NCI-H1417 treated with DMSO at 0.1 percent for 48 hours (cell line): Measurements from ENCODE around the gene RIPK4.
A peak's percentile ranks its signal among the peaks of the same experiment; 100 is the strongest.
"Not testable (repeated sequence)": the region's sequence is repeated elsewhere in the genome, so short reads cannot be mapped to it uniquely, and the experiment has no call there.

Experiments
- DNase-seq: peaks from one replicate; lab custom pipeline; 2025; lab: John Stamatoyannopoulos, UW

The RIPK4 gene

GRCh38 chr21:41714299-41714865 lies 52.5 kb downstream of the RIPK4 start:
- DNase-seq, result not testable (repeated sequence)

- DNase-seq, result no peak
These were observed 53.2 kb downstream of the RIPK4 start for GRCh38 chr21:41713495-41714281.

GRCh38 chr21:41712730-41713129 lies 54.1 kb downstream of the RIPK4 start:
- DNase-seq, result no peak

GRCh38 chr21:41712201-41712600 lies 54.7 kb downstream of the RIPK4 start:
- DNase-seq, result no peak

- DNase-seq, result no peak
These were observed 55.3 kb downstream of the RIPK4 start for GRCh38 chr21:41711416-41712007.

GRCh38 chr21:41710823-41711160 lies 56.1 kb downstream of the RIPK4 start:
- DNase-seq, result no peak

- no peak for DNase-seq
These were observed 56.7 kb downstream of the RIPK4 start for GRCh38 chr21:41709965-41710822.

- DNase-seq, result no peak
These were observed 57.7 kb downstream of the RIPK4 start for GRCh38 chr21:41709166-41709565.

- DNase-seq, result no peak
These were observed 58.9 kb downstream of the RIPK4 start for GRCh38 chr21:41707960-41708330.

GRCh38 chr21:41707231-41707959 lies 59.5 kb downstream of the RIPK4 start:
- no peak for DNase-seq

- DNase-seq, result no peak
These were observed 60.2 kb downstream of the RIPK4 start for GRCh38 chr21:41706678-41707077.

GRCh38 chr21:41706263-41706639 lies 60.6 kb downstream of the RIPK4 start:
- DNase-seq, result no peak

- DNase-seq, result no peak
These were observed 61.1 kb downstream of the RIPK4 start for GRCh38 chr21:41705546-41706262.

- DNase-seq, result peak; percentile 66
These were observed 62.9 kb downstream of the RIPK4 start for GRCh38 chr21:41703857-41704501.

- no peak for DNase-seq
These were observed 65.1 kb downstream of the RIPK4 start for GRCh38 chr21:41701749-41702148.

- no peak for DNase-seq
These were observed 67.5 kb downstream of the RIPK4 start for GRCh38 chr21:41699311-41699710.

- no peak for DNase-seq
These were observed 68.8 kb downstream of the RIPK4 start for GRCh38 chr21:41698071-41698470.

GRCh38 chr21:41695513-41695912 lies 71.3 kb downstream of the RIPK4 start:
- DNase-seq, result peak; percentile 53

- DNase-seq, result not testable (repeated sequence)
These were observed 72.8 kb downstream of the RIPK4 start for GRCh38 chr21:41694042-41694441.

- no peak for DNase-seq
These were observed 74.7 kb downstream of the RIPK4 start for GRCh38 chr21:41692185-41692565.
